GM19468 (cell line): ENCODE data around the gene NEK5.
"Not testable (repeated sequence)": the region's sequence is repeated elsewhere in the genome, so short reads cannot be mapped to it uniquely, and the experiment has no call there.

Experiments used
- ATAC-seq: cut with Tn5 transposase; IDR thresholded peaks from one replicate; pipeline ENCODE4 v1.9.1; 2021; ENCODE audit warnings: mild to moderate bottlenecking, moderate library complexity, moderate number of reproducible peaks; ENCODE audit not compliant: unreplicated experiment; ENCODE audit errors: extremely low read depth

Gene NEK5

GRCh38 chr13:52155177-52155576 is 26.3 kb upstream of the NEK5 start:
- no peak for ATAC-seq

GRCh38 chr13:52147225-52147624 is 18.4 kb upstream of the NEK5 start:
- ATAC-seq = no peak

DNA sequence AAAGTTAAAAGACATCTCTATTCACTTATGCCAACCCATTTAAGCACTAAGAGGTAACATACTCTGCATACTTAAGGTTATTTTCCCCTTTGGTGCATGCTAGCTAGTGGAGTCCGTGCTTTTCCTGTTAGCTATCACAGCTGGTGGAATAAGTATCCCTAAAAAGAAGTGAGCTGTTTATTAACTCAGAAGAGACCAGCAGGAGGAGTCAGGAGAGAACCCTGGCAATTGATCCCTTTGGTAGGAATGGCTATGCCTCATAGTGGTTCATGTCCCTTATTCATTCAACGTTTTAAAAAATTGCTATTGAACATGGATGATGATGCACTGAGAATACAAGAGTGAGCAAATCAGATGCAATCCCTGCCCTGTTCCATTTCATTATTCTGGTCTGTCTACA is 12.4 kb upstream of the NEK5 start:
- no peak for ATAC-seq

DNA sequence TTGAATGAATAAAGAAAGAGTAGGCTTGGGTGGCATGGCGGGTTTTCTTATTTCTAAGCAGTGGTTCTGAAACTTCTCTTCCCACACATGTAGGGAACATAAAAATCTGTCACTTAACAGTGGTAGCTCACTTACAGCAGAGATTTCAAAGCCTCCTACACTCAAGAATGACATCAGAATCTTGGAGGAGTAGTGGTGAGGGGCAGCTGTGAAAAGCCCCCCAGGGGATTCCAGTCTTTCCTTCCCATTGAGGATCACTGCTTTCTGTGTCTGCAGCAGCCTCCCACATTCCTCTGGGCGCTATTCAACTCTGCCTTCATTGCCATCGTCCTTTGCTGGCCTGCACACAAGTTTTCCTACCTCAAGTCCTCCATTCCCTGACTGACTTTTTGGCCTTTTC is 8.6 kb upstream of the NEK5 start:
- no peak for ATAC-seq

- no peak for ATAC-seq
These were observed 7.9 kb upstream of the NEK5 start for GRCh38 chr13:52136763-52137162.

DNA sequence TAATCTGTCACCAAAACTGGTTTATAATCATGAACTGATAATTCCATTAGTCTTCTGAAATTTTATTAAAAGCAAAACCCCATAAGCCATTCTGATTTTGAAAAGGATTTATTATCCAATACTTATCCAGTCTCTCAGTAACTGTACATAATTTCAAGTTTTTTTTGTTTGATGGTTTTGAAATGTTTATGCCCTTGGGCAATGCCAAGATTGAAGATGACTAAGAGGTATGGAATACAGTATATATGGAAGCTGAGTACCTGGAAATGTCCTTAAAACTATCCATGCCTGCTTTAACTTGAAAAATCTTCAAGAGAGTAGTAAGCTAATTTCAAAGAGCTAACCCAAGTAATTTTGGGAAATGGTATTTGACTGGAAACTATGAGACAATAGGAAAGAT is 1.8 kb upstream of the NEK5 start:
- ATAC-seq = no peak

GRCh38 chr13:52127783-52128702 is 830 bp downstream of the NEK5 start:
- ATAC-seq = no peak

GRCh38 chr13:52127378-52127777 is 1.5 kb downstream of the NEK5 start:
- ATAC-seq = no peak

DNA sequence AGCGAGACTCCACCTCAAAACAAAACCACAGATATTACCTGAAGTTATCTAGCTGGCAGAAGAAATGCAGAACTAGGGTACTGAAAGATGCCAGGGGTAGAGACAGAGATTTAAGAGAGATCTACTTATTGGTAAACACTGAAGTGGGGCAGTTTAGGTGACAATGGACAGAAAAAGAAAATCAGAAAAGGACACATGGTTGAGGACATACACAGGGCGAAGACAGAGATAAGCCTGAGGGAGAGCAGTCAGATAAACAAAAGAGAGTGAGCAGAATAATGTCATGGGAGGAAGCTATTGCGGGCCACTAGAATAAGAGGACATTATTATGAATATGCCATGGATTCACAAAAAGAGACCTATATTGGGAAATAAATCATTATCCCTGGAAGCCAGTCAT is 3.3 kb downstream of the NEK5 start:
- no peak for ATAC-seq

DNA sequence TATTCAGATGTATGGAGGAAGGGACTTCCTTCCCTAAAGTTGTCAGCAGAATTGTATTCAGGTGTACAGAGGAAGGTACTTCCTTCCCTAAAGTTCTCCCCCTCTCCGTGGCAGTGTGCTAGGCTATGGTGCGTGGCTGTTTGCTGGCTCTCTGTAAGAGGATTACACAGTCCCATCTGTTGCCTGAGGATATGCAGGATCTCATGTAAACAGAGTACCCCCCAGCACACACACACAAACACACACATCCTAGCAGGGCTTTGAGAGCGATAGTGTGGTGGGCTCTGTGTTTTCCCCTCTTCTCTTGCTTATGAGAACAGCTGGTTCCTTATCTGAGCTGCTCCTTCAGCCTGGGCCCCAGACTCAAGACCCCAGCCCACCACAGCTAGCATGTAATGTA is 10.3 kb downstream of the NEK5 start:
- ATAC-seq = no peak

GRCh38 chr13:52118095-52118494 is 10.8 kb downstream of the NEK5 start:
- no peak for ATAC-seq

DNA sequence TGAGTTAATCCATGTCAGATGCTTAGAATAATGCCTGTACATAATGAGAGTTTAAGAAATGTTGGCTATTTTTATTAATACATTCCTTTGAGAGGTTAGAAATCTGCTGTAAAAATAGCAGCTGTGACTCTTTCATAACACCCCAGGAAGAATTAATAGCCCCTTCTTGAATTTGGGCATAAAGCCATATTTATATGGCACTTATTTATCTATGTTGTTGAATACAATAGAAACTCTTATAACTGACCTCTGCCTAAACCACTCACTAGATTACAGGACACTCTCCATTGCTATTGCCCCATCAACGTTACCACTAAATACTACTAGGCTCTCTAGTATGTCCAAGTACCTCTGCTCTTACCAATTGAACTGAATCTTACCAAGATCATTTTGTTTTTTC is 16.3 kb downstream of the NEK5 start:
- ATAC-seq = no peak

DNA sequence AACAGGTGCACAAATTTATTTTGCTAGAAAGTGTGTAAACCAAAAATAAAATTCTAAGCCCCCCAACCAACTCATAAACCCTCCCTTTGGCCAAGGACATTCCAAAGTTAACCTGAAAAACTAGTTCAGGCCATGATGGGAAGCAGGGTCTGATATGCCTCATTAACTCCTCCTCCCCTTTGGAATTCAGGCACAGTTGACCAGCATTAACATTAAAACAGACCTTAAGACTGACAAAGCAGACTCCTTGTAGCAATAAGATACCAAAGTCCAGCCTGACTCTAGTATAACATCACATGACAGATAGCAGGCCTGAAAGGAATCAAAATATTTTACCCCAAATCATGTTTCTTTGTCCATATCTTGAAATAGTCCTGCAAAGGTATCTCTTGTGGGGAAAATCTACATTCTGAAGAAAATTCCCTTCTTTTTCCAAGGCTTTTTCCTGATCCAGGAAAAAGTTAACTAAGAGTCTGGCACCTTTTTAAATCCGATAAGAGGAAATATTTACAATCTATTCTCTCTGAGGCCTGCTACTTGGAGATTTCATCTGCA is 19.7 kb downstream of the NEK5 start:
- ATAC-seq = no peak

DNA sequence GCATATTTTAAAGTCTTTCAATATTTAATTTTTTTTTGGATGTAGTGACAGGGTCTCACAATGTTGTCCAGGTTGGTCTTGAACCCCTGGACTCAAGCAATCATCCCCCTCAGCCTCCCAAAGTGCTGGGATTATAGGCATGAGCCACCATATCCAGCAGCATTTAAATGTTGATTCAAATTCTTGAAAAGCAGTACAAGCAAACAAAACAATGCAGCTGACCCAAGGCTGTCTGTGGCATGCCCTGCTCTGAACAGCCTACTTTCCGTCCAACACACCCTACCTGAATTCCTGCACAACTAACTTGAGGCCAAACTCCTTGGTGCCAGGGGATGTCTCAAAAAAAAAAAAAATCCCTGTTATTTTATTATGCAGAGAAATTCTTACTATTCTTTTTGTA is 23.0 kb downstream of the NEK5 start:
- ATAC-seq = no peak

DNA sequence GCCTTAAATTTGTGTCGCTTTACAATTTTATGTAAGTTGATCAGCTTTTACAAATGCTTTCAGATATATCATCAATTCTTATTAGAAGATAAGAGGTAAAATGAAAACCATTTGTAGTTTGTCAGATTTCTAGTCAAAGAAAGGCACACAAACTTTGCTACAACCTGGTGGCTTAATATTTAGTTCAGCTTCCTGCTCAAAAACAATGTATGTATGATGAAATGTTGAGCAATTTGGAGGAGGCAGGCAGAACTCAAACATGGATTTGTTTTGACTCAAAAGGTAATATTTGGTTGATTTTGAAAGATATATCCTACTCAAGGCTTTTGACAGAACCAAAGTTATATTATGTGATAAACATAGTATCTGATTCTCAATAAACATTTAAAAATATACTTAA is 24.2 kb downstream of the NEK5 start:
- no peak for ATAC-seq

GRCh38 chr13:52103386-52103785 is 25.5 kb downstream of the NEK5 start:
- ATAC-seq = no peak

GRCh38 chr13:52102423-52102822 is 26.4 kb downstream of the NEK5 start:
- not testable (repeated sequence) for ATAC-seq

GRCh38 chr13:52097197-52097596 is 31.7 kb downstream of the NEK5 start:
- no peak for ATAC-seq

GRCh38 chr13:52096748-52097147 is 32.1 kb downstream of the NEK5 start:
- ATAC-seq = no peak

DNA sequence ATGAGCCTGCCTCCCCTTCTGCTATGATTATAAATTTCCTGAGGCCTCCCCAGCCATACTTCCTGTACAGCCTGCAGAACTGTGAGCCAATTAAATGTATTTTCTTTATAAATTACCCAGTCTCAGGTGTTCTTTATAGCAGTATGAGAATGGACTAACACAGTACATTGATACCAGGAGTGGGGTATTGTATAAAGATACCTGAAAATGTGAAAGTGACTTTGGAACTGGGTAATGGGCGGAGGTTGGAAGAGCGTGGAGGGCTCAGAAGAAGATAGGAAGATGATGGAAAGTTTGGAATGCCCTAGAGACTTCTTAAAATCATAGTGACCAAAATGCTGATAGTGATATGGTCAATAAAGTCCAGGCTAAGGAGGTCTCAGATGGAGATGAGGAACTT is 32.8 kb downstream of the NEK5 start:
- ATAC-seq = no peak

GRCh38 chr13:52092087-52092486 is 36.8 kb downstream of the NEK5 start:
- no peak for ATAC-seq

- ATAC-seq = no peak
These were observed 37.4 kb downstream of the NEK5 start for GRCh38 chr13:52091473-52091872.
